RCC 7860 (cell line): ENCODE results near the gene C17orf113.
"Not testable (repeated sequence)": the region's sequence is repeated elsewhere in the genome, so short reads cannot be mapped to it uniquely, and the experiment has no call there.

Source experiments
- DNase-seq: peaks from one replicate; pipeline ENCODE4 v3.0.0-alpha.2; 2015; ENCODE audit warnings: low spot score
- FAIRE-seq: peaks from 2 replicates; lab custom pipeline; 2012; peaks lifted over from hg19 to GRCh38; lab: Jason Lieb, UNC

Gene C17orf113

GRCh38 chr17:42042598-42043319, 7.6 kb downstream of the C17orf113 start:
- no peak for FAIRE-seq
- no peak for DNase-seq

GRCh38 chr17:42041619-42042018, 8.8 kb downstream of the C17orf113 start:
- FAIRE-seq, result no peak
- no peak for DNase-seq

- DNase-seq (no peak), FAIRE-seq (no peak)
These were observed 9.6 kb downstream of the C17orf113 start for GRCh38 chr17:42040818-42041217.

- no peak for FAIRE-seq
- no peak for DNase-seq
These were observed 10.3 kb downstream of the C17orf113 start for GRCh38 chr17:42039794-42040763.

GRCh38 chr17:42038221-42038973, 12.0 kb downstream of the C17orf113 start:
- DNase-seq (no peak), FAIRE-seq (no peak)

GRCh38 chr17:42034059-42034458, 16.3 kb downstream of the C17orf113 start:
- no peak for DNase-seq
- FAIRE-seq, result no peak

- no peak for FAIRE-seq
- no peak for DNase-seq
These were observed 18.8 kb downstream of the C17orf113 start for GRCh38 chr17:42031584-42031983.

GRCh38 chr17:42028791-42029127, 21.6 kb downstream of the C17orf113 start:
- DNase-seq (no peak), FAIRE-seq (no peak)

GRCh38 chr17:42027961-42028790, 22.2 kb downstream of the C17orf113 start:
- DNase-seq (no peak), FAIRE-seq (no peak)

- DNase-seq, result no peak
- FAIRE-seq, result no peak
These were observed 22.9 kb downstream of the C17orf113 start for GRCh38 chr17:42027590-42027889.

- FAIRE-seq (no peak), DNase-seq (no peak)
These were observed 23.4 kb downstream of the C17orf113 start for GRCh38 chr17:42026857-42027589.

- DNase-seq (no peak), FAIRE-seq (no peak)
These were observed 24.5 kb downstream of the C17orf113 start for GRCh38 chr17:42025936-42026335.

- no peak for FAIRE-seq
- no peak for DNase-seq
These were observed 25.2 kb downstream of the C17orf113 start for GRCh38 chr17:42025191-42025579.

GRCh38 chr17:42023524-42024349, 26.7 kb downstream of the C17orf113 start:
- DNase-seq, result no peak

GRCh38 chr17:42020845-42021244, 29.6 kb downstream of the C17orf113 start:
- not testable (repeated sequence) for FAIRE-seq

More at GRCh38 chr17:42023524-42024349, 26.7 kb downstream of the C17orf113 start:
- FAIRE-seq, result no peak

GRCh38 chr17:42019509-42020404, 30.6 kb downstream of the C17orf113 start, which contains the start of gene NKIRAS2:
Gene NKIRAS2 (plus strand): TSS chr17:42020090. CDS start chr17:42021578, 1,488 bp downstream.
- FAIRE-seq (no peak), DNase-seq (peak; percentile 73)

More at GRCh38 chr17:42020845-42021244, 29.6 kb downstream of the C17orf113 start:
- not testable (repeated sequence) for DNase-seq

- DNase-seq (no peak), FAIRE-seq (no peak)
These were observed 31.4 kb downstream of the C17orf113 start for GRCh38 chr17:42018988-42019387.

GRCh38 chr17:42018339-42018738, 32.1 kb downstream of the C17orf113 start:
- FAIRE-seq, result no peak
- no peak for DNase-seq
